ENCODE measurements around the gene THBS2. TPM values are rescaled to one million over a fixed set of nuclear protein-coding genes. Genes with fewer than 3 reads are reported as not detected.

Gene THBS2
- total and polyA plus RNA-seq, 2 donors (not counting 3 experiments of a cell fraction or from before 2014, with no cell fraction given) = 0.08 TPM; not detected in 1

- H3K27ac ChIP-seq (ENCODE audit: insufficient read depth, low read depth, low read length) = no peak overlapping the region
- H3K27me3 ChIP-seq (ENCODE audit: control insufficient read depth in 2 of 2, insufficient read depth in 2 of 2, low read length in 2 of 2) = no peaks in the 10 kb centered on the region
- ChIA-PET CTCF (no interaction called here), POLR2A (interaction anchor here (0.7 kb wide), 1 partner anchor 344 kb away, joined by 7 read pairs; no protein-coding TSS in a partner anchor)
- no peak for FAIRE-seq
- dilution Hi-C loops (cut with MboI; ENCODE audit: extremely low pct_ligation_motif_present, low sequenced_read_pairs) = no loop called here
- BruUV-seq (replicated peaks) = no TSS peak
- no peaks in the 10 kb centered on the region for H3K9me3 ChIP-seq (replicated peaks; ENCODE audit: control insufficient read depth, insufficient read depth, low read length)
- intact Hi-C loops (cut with micrococcal nuclease) = loop anchor here (5.0 kb wide), 1 partner anchor 540 kb away; the partner anchor contains the start of genes DYNLT2 and ERMARD
- TF ChIP-seq GATA2 (IDR thresholded peaks at IDR 0.05; ENCODE audit: insufficient read depth, insufficient read length, low read depth, low read length) (no peak), FOS (IDR thresholded peaks at IDR 0.05; ENCODE audit: borderline replicate concordance, insufficient read depth, low read length) (no peak), EZH2 (IDR thresholded peaks at IDR 0.05; ENCODE audit: borderline replicate concordance, low read depth, low read length, severe bottlenecking) (no peak), MAX (IDR thresholded peaks at IDR 0.05; ENCODE audit: insufficient read depth, insufficient read length) (no peak), JUN (IDR thresholded peaks at IDR 0.05; ENCODE audit: borderline replicate concordance, insufficient read depth, insufficient read length, low read depth) (no peak), POLR2AphosphoS5 (IDR thresholded peaks at IDR 0.05; ENCODE audit: insufficient read depth, low read depth, low read length) (no peak), POLR2A (IDR thresholded peaks at IDR 0.05; ENCODE audit: low read depth, low read length) (no peak), MYC (IDR thresholded peaks at IDR 0.05; ENCODE audit: low read depth, low read length) (no peak), CTCF (IDR thresholded peaks at IDR 0.05; ENCODE audit: extremely low read depth in 1 of 2, insufficient read depth in 1 of 2, low read depth in 1 of 2, low read length in 2 of 2) (no peak)
- no peaks in the 10 kb centered on the region for H3K36me3 ChIP-seq (ENCODE audit: control insufficient read depth in 2 of 2, extremely low read depth in 1 of 2, insufficient read depth in 2 of 2, low read length in 2 of 2)
- H2AFZ ChIP-seq (ENCODE audit: low read depth, low read length) = peak overlapping the region; percentile 85
- peaks cover 5% of the 10 kb centered on the region for H3K4me1 ChIP-seq (ENCODE audit: control insufficient read depth, extremely low read depth, insufficient read depth, low read length)
- DNase-seq (ENCODE audit: low read depth, low spot score) = peak; percentile 31
- H3K4me2 ChIP-seq (ENCODE audit: insufficient read depth, low read length) = peak overlapping the region; percentile 63
- no peaks in the 10 kb centered on the region for H4K20me1 ChIP-seq (replicated peaks; ENCODE audit: control insufficient read depth, extremely low read depth, insufficient read depth, low read length)
- no peak overlapping the region for H3K9ac ChIP-seq (replicated peaks; ENCODE audit: extremely low read depth, insufficient read depth, low read length)
- H3K4me3 ChIP-seq (replicated peaks in 1 of 3; ENCODE audit: insufficient read depth in 1 of 3, low read depth in 1 of 3, low read length in 3 of 3) = peak overlapping the region in 1 of 3 experiments; percentile 30
- H3K9me1 ChIP-seq (replicated peaks; ENCODE audit: control insufficient read depth, extremely low read depth, insufficient read depth, low read length) = no peaks in the 10 kb centered on the region
- no peaks in the 10 kb centered on the region for H3K79me2 ChIP-seq (ENCODE audit: control insufficient read depth, insufficient read depth, low read length)
Observed at GRCh38 chr6:169212436-169212835, 41.2 kb downstream of the THBS2 start.
